Mucosa of descending colon (tissue), 3 donors: Measurements from ENCODE around the gene PHLPP2. TPM values are rescaled to one million over a fixed set of nuclear protein-coding genes. Genes with fewer than 3 reads are reported as not detected.

Experiments used
- ATAC-seq: fragments of 200-7000 bp; cut with Tn5 transposase; one replicate; pipeline ENCODE4 v1.9.1; 2020; ENCODE audit warnings: mild to moderate bottlenecking, moderate library complexity
- DNase-seq, 3 donors: peaks; one replicate each; pipeline ENCODE4 v3.0.0-alpha.2; 2020
- H3K36me3 ChIP-seq: fragments of 200-600 bp; one replicate; pipeline ENCODE4 v1.8.0; 2021; ENCODE audit warnings: low read depth, mild to moderate bottlenecking
- H3K4me1 ChIP-seq: fragments of 200-600 bp; one replicate; pipeline ENCODE4 v1.8.0; 2021; ENCODE audit warnings: low read depth, mild to moderate bottlenecking
- H3K4me3 ChIP-seq: fragments of 200-600 bp; one replicate; pipeline ENCODE4 v1.8.0; 2021; ENCODE audit warnings: mild to moderate bottlenecking
- H3K9me3 ChIP-seq: fragments of 200-600 bp; one replicate; pipeline ENCODE4 v1.8.0; 2021; ENCODE audit warnings: mild to moderate bottlenecking
- CTCF ChIP-seq: fragments of 200-600 bp; IDR thresholded peaks from one replicate; pipeline ENCODE4 v1.8.0; 2022; ENCODE audit warnings: antibody characterized with exemption, mild to moderate bottlenecking
- intact Hi-C, 2 donors: fragments of 100-400 bp; cut with DNase I in 1 of 2; cut with micrococcal nuclease in 1 of 2; formaldehyde crosslinking; loops; one replicate each; pipeline versions ENCODE4 v1.11.0 to v1.11.1; 2022; cut with DNase I, micrococcal nuclease
- total RNA-seq, 3 donors: library from RNA; stranded (reverse); fragmentation: NEBNext Ultra II Directional in 2 of 3; extraction: Animal tissue kit (Norgen Biotek cat#: 25700) in 2 of 3; gene quantifications; one replicate each; pipeline versions ENCODE4 v1.2.1 to v1.2.4, GENCODE V29; 2021 to 2023
- donor health status: DM: no; HTN: no; CAD: no; lungs with moderate emphysema.
- donor health status: DM: no; HTN: no; CAD: no.
- donor health status: DM: no; HTN: yes; CAD: no.

Gene PHLPP2
- total RNA-seq, 3 donors from 2014 or later, result 42.0 to 85.5 (median 54.7) TPM

DNA sequence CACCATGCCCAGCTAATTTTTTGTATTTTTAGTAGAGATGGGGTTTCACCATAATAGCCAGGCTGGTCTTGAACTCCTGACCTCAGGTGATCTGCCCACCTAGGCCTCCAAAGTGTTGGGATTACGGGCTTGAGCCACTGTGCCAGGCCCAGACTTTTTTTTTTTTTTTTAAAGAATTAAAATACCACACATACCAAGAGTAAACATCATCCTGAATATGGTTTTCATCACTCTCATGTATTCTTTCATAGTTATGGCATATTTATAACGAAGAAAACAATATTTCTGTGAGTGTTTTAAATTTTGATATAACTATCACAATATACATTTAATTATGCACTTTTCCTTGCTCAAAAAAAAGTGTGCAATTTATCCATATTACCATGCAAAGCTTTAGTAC, 50.3 kb downstream of the PHLPP2 start:
- H3K9me3 ChIP-seq, result no peaks in the 10 kb centered on the region
- DNase-seq (no peak), ATAC-seq (no peak)
- no peak for TF ChIP-seq CTCF
- H3K4me1 ChIP-seq, result no peaks in the 10 kb centered on the region
- intact Hi-C loops, result no loop called here
- peaks cover 5% of the 10 kb centered on the region for H3K36me3 ChIP-seq
- H3K4me3 ChIP-seq, result no peak overlapping the region

DNA sequence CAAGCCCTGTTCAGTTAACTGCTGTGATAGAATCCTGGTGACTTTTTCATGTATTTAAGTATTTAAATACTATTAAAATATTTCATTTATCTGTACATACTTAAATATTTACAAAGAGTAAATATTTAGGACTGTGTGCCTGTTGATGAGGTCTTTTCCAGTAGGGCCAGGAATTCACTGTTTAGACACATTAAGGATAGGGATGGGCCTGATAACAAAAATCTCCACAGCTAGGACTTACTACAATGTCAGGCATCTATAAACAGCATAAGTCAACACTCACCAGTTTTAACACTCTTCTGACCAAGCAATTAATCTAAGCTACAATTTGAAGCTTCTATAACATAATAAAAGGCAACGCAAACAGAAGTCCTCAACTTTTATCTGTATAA, 50.9 kb downstream of the PHLPP2 start:
- Histone ChIP-seq H3K9me3 (no peaks in the 10 kb centered on the region), H3K4me1 (no peaks in the 10 kb centered on the region), H3K36me3 (peaks cover 5% of the 10 kb centered on the region), H3K4me3 (no peak overlapping the region)
- TF ChIP-seq CTCF, result no peak
- ATAC-seq (no peak), DNase-seq (no peak)
- intact Hi-C loops, result no loop called here

DNA sequence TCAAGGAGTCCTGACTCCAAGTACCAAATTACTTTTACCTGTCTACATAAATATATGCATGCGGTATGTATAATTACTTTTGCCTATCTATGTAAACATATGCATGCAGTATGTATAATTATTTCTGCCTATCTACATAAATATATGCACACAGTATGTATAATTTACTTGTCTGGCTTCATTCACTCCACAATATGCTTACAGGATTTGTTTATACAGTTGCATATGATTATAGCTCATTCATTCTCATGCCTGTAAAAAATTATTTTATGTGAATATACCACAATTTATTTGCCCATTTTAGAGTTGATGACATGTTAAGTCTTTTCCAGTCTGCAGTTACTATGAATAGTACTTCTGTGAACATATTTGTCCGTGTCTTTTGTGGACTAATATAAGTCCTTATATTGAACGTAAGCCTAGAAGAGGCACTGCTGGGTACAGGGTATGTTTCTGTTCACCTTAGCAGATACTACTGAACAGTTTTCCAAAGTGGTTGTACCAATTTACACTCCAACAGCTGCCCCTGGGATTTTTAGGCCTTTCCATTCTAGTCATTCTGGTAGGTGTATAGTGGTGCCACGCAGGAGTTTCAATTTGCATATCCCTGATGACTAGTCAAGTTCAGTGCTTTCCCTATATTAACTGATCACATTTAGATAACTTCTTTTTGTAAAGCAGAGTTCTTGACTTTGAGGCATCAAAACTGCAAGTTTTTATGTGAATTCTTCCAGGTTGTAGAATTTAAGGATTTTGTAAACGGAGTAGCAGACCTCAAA, 51.5 kb downstream of the PHLPP2 start:
- Histone ChIP-seq H3K4me1 (peaks cover 2% of the 10 kb centered on the region), H3K9me3 (no peaks in the 10 kb centered on the region), H3K4me3 (no peak overlapping the region), H3K36me3 (peaks cover 5% of the 10 kb centered on the region)
- intact Hi-C loops, result no loop called here
- ATAC-seq, result no peak
- no peak for DNase-seq
- no peak for TF ChIP-seq CTCF

GRCh38 chr16:71672125-71672524, 52.4 kb downstream of the PHLPP2 start:
- DNase-seq, result no peak
- Histone ChIP-seq H3K4me3 (no peak overlapping the region), H3K36me3 (peaks cover 5% of the 10 kb centered on the region), H3K9me3 (no peaks in the 10 kb centered on the region), H3K4me1 (peaks cover 10% of the 10 kb centered on the region)
- ATAC-seq, result no peak
- no peak for TF ChIP-seq CTCF
- intact Hi-C loops, result no loop called here

- Histone ChIP-seq H3K36me3 (peaks cover under 1% of the 10 kb centered on the region), H3K9me3 (no peaks in the 10 kb centered on the region), H3K4me3 (no peak overlapping the region), H3K4me1 (peaks cover 19% of the 10 kb centered on the region)
- ATAC-seq, result no peak
- no peak for DNase-seq
- intact Hi-C loops, result no loop called here
- TF ChIP-seq CTCF, result no peak
Observed at GRCh38 chr16:71671165-71671564, 53.3 kb downstream of the PHLPP2 start.
